HL-60 (cell line): ENCODE measurements around the gene TMEM116.

Experiments used
- microRNA-seq: library from miRNA; unstranded; fragments of <30 nt; microRNA quantifications from one replicate; pipeline ENCODE4, GENCODE V29; 2018

Gene TMEM116

Small RNAs within 50 kb of the gene (microRNA-seq; reads per million reads assigned to microRNA genes)
- 51.0 reads per million, percentile 62 among the genes with 10 or more reads in this experiment for gene MIR3657
